ENCODE results near the gene PPP3CA. TPM values are rescaled to one million over a fixed set of nuclear protein-coding genes. Genes with fewer than 3 reads are reported as not detected.

The PPP3CA gene
- total and polyA plus RNA-seq, 2 of the 13 experiments (the other 11 are each of a cell fraction or from before 2014, with no cell fraction given), result 4.8 to 13.2 TPM

DNA sequence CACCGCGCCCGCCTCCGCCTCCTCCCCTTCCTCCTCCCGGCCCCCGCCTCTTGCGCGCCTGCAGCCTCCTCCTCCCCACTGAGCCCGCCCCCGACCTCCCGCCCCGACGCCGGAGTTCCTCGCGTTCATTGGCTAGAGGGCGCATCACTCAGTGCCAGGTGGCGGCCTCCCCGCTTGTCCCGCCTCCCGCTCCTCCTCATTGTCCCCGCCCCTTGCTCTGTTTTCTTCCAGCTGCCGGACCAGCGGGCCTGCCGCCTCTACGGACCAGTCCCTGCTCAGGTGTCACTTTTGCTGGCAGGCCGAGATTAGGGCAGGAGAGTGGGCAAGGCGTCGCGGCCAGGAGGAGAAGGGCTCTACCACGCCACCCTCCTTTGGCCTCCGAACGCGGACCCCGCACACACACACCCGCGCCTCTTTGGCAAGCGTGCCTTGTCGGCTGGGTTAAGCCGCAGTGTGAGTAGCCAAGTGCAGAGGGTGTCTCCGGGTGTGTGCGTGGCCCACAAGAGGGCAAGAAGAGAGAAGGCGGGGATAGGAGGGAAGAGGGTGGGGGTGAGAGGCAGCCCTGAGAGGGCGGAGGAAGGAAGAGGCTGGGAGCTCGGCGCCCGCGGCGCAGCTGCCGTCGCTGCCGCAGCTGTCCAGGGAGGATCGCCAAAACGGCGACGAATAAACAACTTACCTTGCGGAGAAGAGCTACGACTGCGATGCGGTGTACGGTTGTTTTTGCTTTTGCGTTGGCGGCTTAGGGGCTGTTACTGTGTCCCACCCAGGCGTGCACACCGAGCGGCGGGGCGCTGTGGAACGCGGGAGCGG, 436 bp upstream of the PPP3CA start (continued):
- TF ChIP-seq, protein P1, sequence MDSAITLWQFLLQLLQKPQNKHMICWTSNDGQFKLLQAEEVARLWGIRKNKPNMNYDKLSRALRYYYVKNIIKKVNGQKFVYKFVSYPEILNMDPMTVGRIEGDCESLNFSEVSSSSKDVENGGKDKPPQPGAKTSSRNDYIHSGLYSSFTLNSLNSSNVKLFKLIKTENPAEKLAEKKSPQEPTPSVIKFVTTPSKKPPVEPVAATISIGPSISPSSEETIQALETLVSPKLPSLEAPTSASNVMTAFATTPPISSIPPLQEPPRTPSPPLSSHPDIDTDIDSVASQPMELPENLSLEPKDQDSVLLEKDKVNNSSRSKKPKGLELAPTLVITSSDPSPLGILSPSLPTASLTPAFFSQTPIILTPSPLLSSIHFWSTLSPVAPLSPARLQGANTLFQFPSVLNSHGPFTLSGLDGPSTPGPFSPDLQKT (CRISPR knock-in tag; IDR thresholded peaks at IDR 0.05; ENCODE audit: borderline replicate concordance), result no peak
- TF ChIP-seq SNAPC4 (CRISPR knock-in tag; IDR thresholded peaks at IDR 0.05) (peak; percentile 67; the same call in 1 of the 2 replicates), HIVEP1 (CRISPR knock-in tag; IDR thresholded peaks at IDR 0.05) (peak; percentile 48; the same call in 1 of the 2 replicates), MED8 (CRISPR knock-in tag; IDR thresholded peaks at IDR 0.05; ENCODE audit: insufficient replicate concordance) (no peak), ZNF569 (CRISPR knock-in tag; IDR thresholded peaks at IDR 0.05; ENCODE audit: borderline replicate concordance) (no peak), KDM3A (CRISPR knock-in tag; IDR thresholded peaks at IDR 0.05; ENCODE audit: low read depth) (peak; percentile 55), KLF15 (CRISPR knock-in tag; IDR thresholded peaks at IDR 0.05; ENCODE audit: borderline replicate concordance) (no peak; the same call in 1 of the 2 replicates), ZMAT3 (CRISPR knock-in tag; conservative IDR thresholded peaks at IDR 0.05) (0 out of 2 replicates have a peak, but pooled peaks have one; percentile 38)
- TF ChIP-seq, protein P2, sequence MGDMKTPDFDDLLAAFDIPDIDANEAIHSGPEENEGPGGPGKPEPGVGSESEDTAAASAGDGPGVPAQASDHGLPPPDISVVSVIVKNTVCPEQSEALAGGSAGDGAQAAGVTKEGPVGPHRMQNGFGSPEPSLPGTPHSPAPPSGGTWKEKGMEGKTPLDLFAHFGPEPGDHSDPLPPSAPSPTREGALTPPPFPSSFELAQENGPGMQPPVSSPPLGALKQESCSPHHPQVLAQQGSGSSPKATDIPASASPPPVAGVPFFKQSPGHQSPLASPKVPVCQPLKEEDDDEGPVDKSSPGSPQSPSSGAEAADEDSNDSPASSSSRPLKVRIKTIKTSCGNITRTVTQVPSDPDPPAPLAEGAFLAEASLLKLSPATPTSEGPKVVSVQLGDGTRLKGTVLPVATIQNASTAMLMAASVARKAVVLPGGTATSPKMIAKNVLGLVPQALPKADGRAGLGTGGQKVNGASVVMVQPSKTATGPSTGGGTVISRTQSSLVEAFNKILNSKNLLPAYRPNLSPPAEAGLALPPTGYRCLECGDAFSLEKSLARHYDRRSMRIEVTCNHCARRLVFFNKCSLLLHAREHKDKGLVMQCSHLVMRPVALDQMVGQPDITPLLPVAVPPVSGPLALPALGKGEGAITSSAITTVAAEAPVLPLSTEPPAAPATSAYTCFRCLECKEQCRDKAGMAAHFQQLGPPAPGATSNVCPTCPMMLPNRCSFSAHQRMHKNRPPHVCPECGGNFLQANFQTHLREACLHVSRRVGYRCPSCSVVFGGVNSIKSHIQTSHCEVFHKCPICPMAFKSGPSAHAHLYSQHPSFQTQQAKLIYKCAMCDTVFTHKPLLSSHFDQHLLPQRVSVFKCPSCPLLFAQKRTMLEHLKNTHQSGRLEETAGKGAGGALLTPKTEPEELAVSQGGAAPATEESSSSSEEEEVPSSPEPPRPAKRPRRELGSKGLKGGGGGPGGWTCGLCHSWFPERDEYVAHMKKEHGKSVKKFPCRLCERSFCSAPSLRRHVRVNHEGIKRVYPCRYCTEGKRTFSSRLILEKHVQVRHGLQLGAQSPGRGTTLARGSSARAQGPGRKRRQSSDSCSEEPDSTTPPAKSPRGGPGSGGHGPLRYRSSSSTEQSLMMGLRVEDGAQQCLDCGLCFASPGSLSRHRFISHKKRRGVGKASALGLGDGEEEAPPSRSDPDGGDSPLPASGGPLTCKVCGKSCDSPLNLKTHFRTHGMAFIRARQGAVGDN (CRISPR knock-in tag; IDR thresholded peaks at IDR 0.05), result peak; percentile 91
- TF ChIP-seq, protein P3, sequence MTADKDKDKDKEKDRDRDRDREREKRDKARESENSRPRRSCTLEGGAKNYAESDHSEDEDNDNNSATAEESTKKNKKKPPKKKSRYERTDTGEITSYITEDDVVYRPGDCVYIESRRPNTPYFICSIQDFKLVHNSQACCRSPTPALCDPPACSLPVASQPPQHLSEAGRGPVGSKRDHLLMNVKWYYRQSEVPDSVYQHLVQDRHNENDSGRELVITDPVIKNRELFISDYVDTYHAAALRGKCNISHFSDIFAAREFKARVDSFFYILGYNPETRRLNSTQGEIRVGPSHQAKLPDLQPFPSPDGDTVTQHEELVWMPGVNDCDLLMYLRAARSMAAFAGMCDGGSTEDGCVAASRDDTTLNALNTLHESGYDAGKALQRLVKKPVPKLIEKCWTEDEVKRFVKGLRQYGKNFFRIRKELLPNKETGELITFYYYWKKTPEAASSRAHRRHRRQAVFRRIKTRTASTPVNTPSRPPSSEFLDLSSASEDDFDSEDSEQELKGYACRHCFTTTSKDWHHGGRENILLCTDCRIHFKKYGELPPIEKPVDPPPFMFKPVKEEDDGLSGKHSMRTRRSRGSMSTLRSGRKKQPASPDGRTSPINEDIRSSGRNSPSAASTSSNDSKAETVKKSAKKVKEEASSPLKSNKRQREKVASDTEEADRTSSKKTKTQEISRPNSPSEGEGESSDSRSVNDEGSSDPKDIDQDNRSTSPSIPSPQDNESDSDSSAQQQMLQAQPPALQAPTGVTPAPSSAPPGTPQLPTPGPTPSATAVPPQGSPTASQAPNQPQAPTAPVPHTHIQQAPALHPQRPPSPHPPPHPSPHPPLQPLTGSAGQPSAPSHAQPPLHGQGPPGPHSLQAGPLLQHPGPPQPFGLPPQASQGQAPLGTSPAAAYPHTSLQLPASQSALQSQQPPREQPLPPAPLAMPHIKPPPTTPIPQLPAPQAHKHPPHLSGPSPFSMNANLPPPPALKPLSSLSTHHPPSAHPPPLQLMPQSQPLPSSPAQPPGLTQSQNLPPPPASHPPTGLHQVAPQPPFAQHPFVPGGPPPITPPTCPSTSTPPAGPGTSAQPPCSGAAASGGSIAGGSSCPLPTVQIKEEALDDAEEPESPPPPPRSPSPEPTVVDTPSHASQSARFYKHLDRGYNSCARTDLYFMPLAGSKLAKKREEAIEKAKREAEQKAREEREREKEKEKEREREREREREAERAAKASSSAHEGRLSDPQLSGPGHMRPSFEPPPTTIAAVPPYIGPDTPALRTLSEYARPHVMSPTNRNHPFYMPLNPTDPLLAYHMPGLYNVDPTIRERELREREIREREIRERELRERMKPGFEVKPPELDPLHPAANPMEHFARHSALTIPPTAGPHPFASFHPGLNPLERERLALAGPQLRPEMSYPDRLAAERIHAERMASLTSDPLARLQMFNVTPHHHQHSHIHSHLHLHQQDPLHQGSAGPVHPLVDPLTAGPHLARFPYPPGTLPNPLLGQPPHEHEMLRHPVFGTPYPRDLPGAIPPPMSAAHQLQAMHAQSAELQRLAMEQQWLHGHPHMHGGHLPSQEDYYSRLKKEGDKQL (CRISPR knock-in tag; IDR thresholded peaks at IDR 0.05; ENCODE audit: low read depth), result 0 out of 2 replicates have a peak, but pooled peaks have one; percentile 27
